ENCODE results near the gene ST6GALNAC3. TPM values are rescaled to one million over a fixed set of nuclear protein-coding genes. Genes with fewer than 3 reads are reported as not detected.

The ST6GALNAC3 gene
- total RNA-seq, 4 donors from 2014 or later = 9.7 to 34.0 (median 14.1) TPM

GRCh38 chr1:76680651-76681050 is 606.1 kb downstream of the ST6GALNAC3 start:
- DNase-seq (ENCODE audit: low spot score) = no peak

GRCh38 chr1:76682138-76682537 is 607.6 kb downstream of the ST6GALNAC3 start:
- no peak for DNase-seq (ENCODE audit: low spot score)
- ATAC-seq (ENCODE audit: low FRiP score) = no peak
- TF ChIP-seq CTCF (IDR thresholded peaks at IDR 0.05) = no peak

More at GRCh38 chr1:76680651-76681050, 606.1 kb downstream of the ST6GALNAC3 start:
- TF ChIP-seq CTCF (IDR thresholded peaks at IDR 0.05) = no peak
- ATAC-seq (ENCODE audit: low FRiP score) = no peak

Other genes starting within 250 kb of the ST6GALNAC3 start
- not detected for gene ASB17, start 142.3 kb upstream of the ST6GALNAC3 start, total RNA-seq

All from omental fat pad (tissue), 4 donors.